ENCODE results near the gene ITIH3.

- TF ChIP-seq ZNF512 (CRISPR knock-in tag; IDR thresholded peaks at IDR 0.05; ENCODE audit: borderline replicate concordance) = no peak
- TF ChIP-seq, protein P1, sequence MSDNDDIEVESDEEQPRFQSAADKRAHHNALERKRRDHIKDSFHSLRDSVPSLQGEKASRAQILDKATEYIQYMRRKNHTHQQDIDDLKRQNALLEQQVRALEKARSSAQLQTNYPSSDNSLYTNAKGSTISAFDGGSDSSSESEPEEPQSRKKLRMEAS (CRISPR knock-in tag; IDR thresholded peaks at IDR 0.05) = no peak
- TF ChIP-seq ZNF219 (CRISPR knock-in tag; IDR thresholded peaks at IDR 0.05; ENCODE audit: borderline replicate concordance) = no peak
- TF ChIP-seq, protein P2, sequence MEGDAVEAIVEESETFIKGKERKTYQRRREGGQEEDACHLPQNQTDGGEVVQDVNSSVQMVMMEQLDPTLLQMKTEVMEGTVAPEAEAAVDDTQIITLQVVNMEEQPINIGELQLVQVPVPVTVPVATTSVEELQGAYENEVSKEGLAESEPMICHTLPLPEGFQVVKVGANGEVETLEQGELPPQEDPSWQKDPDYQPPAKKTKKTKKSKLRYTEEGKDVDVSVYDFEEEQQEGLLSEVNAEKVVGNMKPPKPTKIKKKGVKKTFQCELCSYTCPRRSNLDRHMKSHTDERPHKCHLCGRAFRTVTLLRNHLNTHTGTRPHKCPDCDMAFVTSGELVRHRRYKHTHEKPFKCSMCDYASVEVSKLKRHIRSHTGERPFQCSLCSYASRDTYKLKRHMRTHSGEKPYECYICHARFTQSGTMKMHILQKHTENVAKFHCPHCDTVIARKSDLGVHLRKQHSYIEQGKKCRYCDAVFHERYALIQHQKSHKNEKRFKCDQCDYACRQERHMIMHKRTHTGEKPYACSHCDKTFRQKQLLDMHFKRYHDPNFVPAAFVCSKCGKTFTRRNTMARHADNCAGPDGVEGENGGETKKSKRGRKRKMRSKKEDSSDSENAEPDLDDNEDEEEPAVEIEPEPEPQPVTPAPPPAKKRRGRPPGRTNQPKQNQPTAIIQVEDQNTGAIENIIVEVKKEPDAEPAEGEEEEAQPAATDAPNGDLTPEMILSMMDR (IDR thresholded peaks at IDR 0.05) = no peak
- TF ChIP-seq, protein P3, sequence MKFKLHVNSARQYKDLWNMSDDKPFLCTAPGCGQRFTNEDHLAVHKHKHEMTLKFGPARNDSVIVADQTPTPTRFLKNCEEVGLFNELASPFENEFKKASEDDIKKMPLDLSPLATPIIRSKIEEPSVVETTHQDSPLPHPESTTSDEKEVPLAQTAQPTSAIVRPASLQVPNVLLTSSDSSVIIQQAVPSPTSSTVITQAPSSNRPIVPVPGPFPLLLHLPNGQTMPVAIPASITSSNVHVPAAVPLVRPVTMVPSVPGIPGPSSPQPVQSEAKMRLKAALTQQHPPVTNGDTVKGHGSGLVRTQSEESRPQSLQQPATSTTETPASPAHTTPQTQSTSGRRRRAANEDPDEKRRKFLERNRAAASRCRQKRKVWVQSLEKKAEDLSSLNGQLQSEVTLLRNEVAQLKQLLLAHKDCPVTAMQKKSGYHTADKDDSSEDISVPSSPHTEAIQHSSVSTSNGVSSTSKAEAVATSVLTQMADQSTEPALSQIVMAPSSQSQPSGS (CRISPR knock-in tag; IDR thresholded peaks at IDR 0.05; ENCODE audit: borderline replicate concordance, low read depth) = no peak
- TF ChIP-seq, protein P4, sequence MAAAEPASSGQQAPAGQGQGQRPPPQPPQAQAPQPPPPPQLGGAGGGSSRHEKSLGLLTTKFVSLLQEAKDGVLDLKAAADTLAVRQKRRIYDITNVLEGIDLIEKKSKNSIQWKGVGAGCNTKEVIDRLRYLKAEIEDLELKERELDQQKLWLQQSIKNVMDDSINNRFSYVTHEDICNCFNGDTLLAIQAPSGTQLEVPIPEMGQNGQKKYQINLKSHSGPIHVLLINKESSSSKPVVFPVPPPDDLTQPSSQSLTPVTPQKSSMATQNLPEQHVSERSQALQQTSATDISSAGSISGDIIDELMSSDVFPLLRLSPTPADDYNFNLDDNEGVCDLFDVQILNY (CRISPR knock-in tag; IDR thresholded peaks at IDR 0.05) = no peak
- TF ChIP-seq CREB1 (CRISPR knock-in tag; IDR thresholded peaks at IDR 0.05) = no peak
- no peak for TF ChIP-seq CBFB (CRISPR knock-in tag; IDR thresholded peaks at IDR 0.05; ENCODE audit: low read depth)
- no peak for TF ChIP-seq ESRRA (CRISPR knock-in tag; IDR thresholded peaks at IDR 0.05; ENCODE audit: borderline replicate concordance)
- no peak for TF ChIP-seq IRF1 (CRISPR knock-in tag; IDR thresholded peaks at IDR 0.05)
- no peak for TF ChIP-seq IRF2 (CRISPR knock-in tag; IDR thresholded peaks at IDR 0.05; ENCODE audit: borderline replicate concordance, low read depth)
- no peak for TF ChIP-seq SP1 (CRISPR knock-in tag; conservative IDR thresholded peaks at IDR 0.05)
- no peak for TF ChIP-seq JUN (CRISPR knock-in tag; IDR thresholded peaks at IDR 0.05)
- no peak for TF ChIP-seq SMAD4 (CRISPR knock-in tag; IDR thresholded peaks at IDR 0.05)
Observed at GRCh38 chr3:52846432-52846965, 51.9 kb downstream of the ITIH3 start.

Data from WTC11 (cell line).